GM19324 (cell line): ENCODE data around the gene ITGAD.
"Not testable (repeated sequence)": the region's sequence is repeated elsewhere in the genome, so short reads cannot be mapped to it uniquely, and the experiment has no call there.

ENCODE experiments used
- ATAC-seq: cut with Tn5 transposase; IDR thresholded peaks from one replicate; pipeline ENCODE4 v1.9.1; 2021; ENCODE audit warnings: mild to moderate bottlenecking, moderate library complexity; ENCODE audit not compliant: unreplicated experiment, low FRiP score

Gene ITGAD

GRCh38 chr16:31428638-31429247 lies 35.6 kb downstream of the ITGAD start:
- no peak for ATAC-seq

- ATAC-seq, result no peak
Measured at GRCh38 chr16:31429314-31429713, 36.2 kb downstream of the ITGAD start.

- no peak for ATAC-seq
Measured at GRCh38 chr16:31429796-31430195, 36.7 kb downstream of the ITGAD start.

- ATAC-seq, result no peak
Measured at GRCh38 chr16:31430380-31431052, 37.4 kb downstream of the ITGAD start.

GRCh38 chr16:31435341-31436220 lies 42.4 kb downstream of the ITGAD start:
- ATAC-seq, result no peak

GRCh38 chr16:31436221-31437045 lies 43.3 kb downstream of the ITGAD start:
- no peak for ATAC-seq

GRCh38 chr16:31438414-31438813 lies 45.3 kb downstream of the ITGAD start:
- no peak for ATAC-seq

- ATAC-seq, result not testable (repeated sequence)
Measured at GRCh38 chr16:31439023-31439422, 45.9 kb downstream of the ITGAD start.

GRCh38 chr16:31439519-31439918 lies 46.4 kb downstream of the ITGAD start:
- ATAC-seq, result no peak

- no peak for ATAC-seq
Measured at GRCh38 chr16:31440516-31441184, 47.5 kb downstream of the ITGAD start.

- ATAC-seq, result no peak
Measured at GRCh38 chr16:31441956-31442355, 48.8 kb downstream of the ITGAD start.

- not testable (repeated sequence) for ATAC-seq
Measured at GRCh38 chr16:31445931-31446330, 52.8 kb downstream of the ITGAD start.

- ATAC-seq, result no peak
Measured at GRCh38 chr16:31451201-31451600, 58.1 kb downstream of the ITGAD start.

- no peak for ATAC-seq
Measured at GRCh38 chr16:31451681-31452351, 58.7 kb downstream of the ITGAD start.

- no peak for ATAC-seq
Measured at GRCh38 chr16:31452631-31453106, 59.5 kb downstream of the ITGAD start.

GRCh38 chr16:31453255-31454204 lies 60.4 kb downstream of the ITGAD start:
- ATAC-seq, result no peak

- ATAC-seq, result no peak
Measured at GRCh38 chr16:31455601-31456314, 62.6 kb downstream of the ITGAD start.

GRCh38 chr16:31456988-31457360 lies 63.8 kb downstream of the ITGAD start:
- ATAC-seq, result no peak
